Naive thymus-derived CD4-positive, alpha-beta T cell (primary cell): ENCODE results near the gene CD300H. TPM values are rescaled to one million over a fixed set of nuclear protein-coding genes. Genes with fewer than 3 reads are reported as not detected.
A peak's percentile ranks its signal among the peaks of the same experiment; 100 is the strongest.
"Not testable (repeated sequence)": the region's sequence is repeated elsewhere in the genome, so short reads cannot be mapped to it uniquely, and the experiment has no call there.

Experiments
- ATAC-seq: fragments of 150-1000 bp; cut with Tn5 transposase; 2 replicates; pipeline ENCODE4 v1.10.0; 2021; ENCODE audit warnings: mild to moderate bottlenecking, moderate library complexity
- CTCF ChIA-PET: fragments of 350-600 bp; sonication (Branson Sonifier 250); formaldehyde crosslinking; loops from one replicate; lab custom pipeline; 2021; ENCODE audit warnings: antibody characterized with exemption; lab: Charles Lee
- POLR2A ChIA-PET: fragments of 350-600 bp; sonication (Branson Sonifier 250); formaldehyde crosslinking; loops from one replicate; lab custom pipeline; 2021; ENCODE audit warnings: antibody characterized with exemption, inconsistent platforms; lab: Charles Lee
- DNase-seq, 9 donors: peaks; one replicate each; pipeline versions ENCODE4 v3.0.0 to v3.0.0-alpha.2; 2020 to 2022; ENCODE audit warnings: mixed read lengths in 1 of 9
- H3K27ac ChIP-seq: one replicate; pipeline ENCODE4 v1.7.0; 2013; ENCODE audit warnings: mild to moderate bottlenecking, low read depth, low read length, moderate library complexity
- H3K27me3 ChIP-seq, 2 donors: one replicate each; pipeline ENCODE4 v1.7.0; 2013; ENCODE audit warnings: low read length in 2 of 2, mild to moderate bottlenecking in 2 of 2, moderate library complexity in 2 of 2; ENCODE audit not compliant: control insufficient read depth in 2 of 2, insufficient read depth in 2 of 2
- H3K36me3 ChIP-seq, 3 experiments: 1 replicate in 2 of 3; 2 replicates in 1 of 3; pipeline ENCODE4 v1.7.0; 2013; ENCODE audit warnings: low read length in 3 of 3, mild to moderate bottlenecking in 3 of 3, moderate library complexity in 1 of 3; ENCODE audit not compliant: insufficient read depth in 3 of 3, control insufficient read depth in 2 of 3
- H3K4me1 ChIP-seq, 2 donors: one replicate each; pipeline ENCODE4 v1.7.0; 2013; ENCODE audit warnings: low read length in 2 of 2, mild to moderate bottlenecking in 2 of 2, moderate library complexity in 1 of 2; ENCODE audit not compliant: control insufficient read depth in 2 of 2, insufficient read depth in 2 of 2
- H3K4me3 ChIP-seq: 2 replicates; pipeline ENCODE4 v1.7.0; 2013; ENCODE audit warnings: mild to moderate bottlenecking, low read length
- H3K9me3 ChIP-seq, 3 experiments: 1 replicate in 2 of 3; 2 replicates in 1 of 3; pipeline ENCODE4 v1.7.0; 2013; ENCODE audit warnings: low read length in 3 of 3; ENCODE audit not compliant: control insufficient read depth in 2 of 3
- H3K27ac Mint-ChIP-seq, 9 donors: one replicate each; pipeline ENCODE4 v1.8.0; 2020 to 2022; ENCODE audit warnings: mixed read lengths in 9 of 9, mild to moderate bottlenecking in 8 of 9, moderate library complexity in 5 of 9, inconsistent platforms in 2 of 9
- H3K27me3 Mint-ChIP-seq, 5 donors: one replicate each; pipeline ENCODE4 v1.8.0; 2021 to 2022; ENCODE audit warnings: mixed read lengths in 5 of 5, mild to moderate bottlenecking in 1 of 5
- H3K36me3 Mint-ChIP-seq, 5 donors: one replicate each; pipeline ENCODE4 v1.8.0; 2020 to 2022; ENCODE audit warnings: mixed read lengths in 5 of 5, mild to moderate bottlenecking in 3 of 5, inconsistent platforms in 1 of 5
- H3K4me1 Mint-ChIP-seq, 7 donors: one replicate each; pipeline ENCODE4 v1.8.0; 2020 to 2022; ENCODE audit warnings: mixed read lengths in 7 of 7, mild to moderate bottlenecking in 3 of 7, inconsistent platforms in 1 of 7
- H3K4me3 Mint-ChIP-seq, 10 donors: one replicate each; pipeline ENCODE4 v1.8.0; 2020 to 2022; ENCODE audit warnings: mild to moderate bottlenecking in 10 of 10, mixed read lengths in 10 of 10, moderate library complexity in 6 of 10, inconsistent platforms in 2 of 10
- H3K9me3 Mint-ChIP-seq, 11 donors: one replicate each; pipeline ENCODE4 v1.8.0; 2020 to 2022; ENCODE audit warnings: mixed read lengths in 11 of 11, mild to moderate bottlenecking in 4 of 11, inconsistent platforms in 1 of 11, moderate library complexity in 1 of 11
- intact Hi-C, 2 donors: fragments of 100-400 bp; cut with micrococcal nuclease; formaldehyde crosslinking; loops; one replicate each; pipeline ENCODE4 v1.15.1; 2023
- polyA plus RNA-seq, 2 donors: library from polyadenylated mRNA; unstranded; fragments of 300-500 nt; fragmentation: Illumina TruSeq; gene quantifications; one replicate each; pipeline ENCODE4 v1.2.3, GENCODE V29; 2021
- total RNA-seq, 6 experiments: library from RNA in 5 of 6; stranded (reverse) in 5 of 6; gene quantifications; 1 replicate in 5 of 6; 2 replicates in 1 of 6; pipeline ENCODE4 v1.2.3 and lab custom pipeline; 2021 to 2026

The CD300H gene
- total and polyA plus RNA-seq, 7 experiments from 2014 or later: 0.72 to 18.3 TPM; not detected in 5

DNA sequence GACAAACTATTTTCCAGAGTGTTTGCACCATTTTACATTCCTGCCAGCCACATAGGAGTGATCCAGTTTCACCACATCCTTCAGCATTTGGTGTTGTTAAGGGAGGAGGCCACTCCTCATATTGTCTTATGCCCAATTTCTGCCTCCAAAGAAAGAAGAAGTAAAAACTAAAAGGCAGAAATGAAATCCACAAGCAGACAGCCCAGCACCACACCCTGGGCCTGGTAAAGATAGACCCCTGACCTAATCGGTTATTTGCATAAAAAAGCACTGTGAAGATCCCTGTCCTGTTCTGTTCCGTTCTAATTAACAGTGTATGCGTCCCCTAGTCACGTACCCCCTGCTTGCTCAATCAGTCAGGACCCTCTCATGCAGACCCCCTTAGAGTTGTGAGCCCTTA lies 8.9 kb downstream of the CD300H start:
- POLR2A ChIA-PET, CTCF ChIA-PET: not testable (repeated sequence)

DNA sequence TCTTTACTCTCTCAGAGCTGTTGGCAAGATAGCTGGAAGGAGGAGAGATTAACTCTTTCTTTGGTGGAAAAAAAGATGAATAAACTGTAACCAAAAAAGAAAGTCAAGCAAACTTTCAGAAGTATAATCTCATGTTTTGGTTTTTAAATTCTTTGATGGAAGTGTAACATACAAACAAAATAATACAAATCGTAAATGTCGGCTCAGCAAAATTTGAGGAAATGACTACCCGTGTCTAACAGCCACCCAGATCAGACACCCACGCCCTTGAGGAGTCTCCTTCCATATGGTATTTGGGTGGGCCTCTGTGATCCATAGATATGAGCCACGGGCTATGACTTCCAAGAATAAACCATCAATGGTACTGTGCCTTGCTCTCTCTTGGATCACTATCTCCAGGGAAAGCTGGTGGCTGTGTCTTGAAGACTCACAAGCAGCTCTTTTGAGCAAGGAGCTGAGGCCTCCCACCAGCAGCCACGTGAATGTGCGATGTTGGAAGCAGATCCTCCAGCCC lies 11.8 kb downstream of the CD300H start:
- intact Hi-C loops: no loop called here
- H3K4me3 Mint-ChIP-seq: no peak overlapping the region
- H3K36me3 Mint-ChIP-seq: peaks cover 0 to 8% (median 0%) of the 10 kb centered on the region in 5 donors
- H3K9me3 ChIP-seq: no peaks in the 10 kb centered on the region
- no peak overlapping the region for H3K27ac Mint-ChIP-seq
- no peak overlapping the region for H3K4me3 ChIP-seq
- CTCF ChIA-PET: no interaction called here
- POLR2A ChIA-PET: no interaction called here
- no peak overlapping the region for H3K27ac ChIP-seq
- no peaks in the 10 kb centered on the region for H3K4me1 ChIP-seq
- H3K27me3 ChIP-seq: no peaks in the 10 kb centered on the region
- DNase-seq: no peak
- H3K4me1 Mint-ChIP-seq: peaks cover 9 to 17% (median 11%) of the 10 kb centered on the region in 7 donors
- no peak for ATAC-seq
- H3K36me3 ChIP-seq: no peaks in the 10 kb centered on the region
- H3K27me3 Mint-ChIP-seq: peaks cover 0 to 23% (median 0%) of the 10 kb centered on the region in 5 donors
- H3K9me3 Mint-ChIP-seq: peaks cover 0 to 15% (median 4%) of the 10 kb centered on the region in 11 donors

More for the DNA sequence above, 8.9 kb downstream of the CD300H start:
- not testable (repeated sequence) for H3K4me1 ChIP-seq, H3K4me3 Mint-ChIP-seq, H3K36me3 Mint-ChIP-seq, H3K4me3 ChIP-seq, H3K27ac Mint-ChIP-seq, H3K36me3 ChIP-seq, H3K9me3 ChIP-seq, H3K27me3 ChIP-seq, ATAC-seq, DNase-seq, H3K27ac ChIP-seq
- Mint-ChIP-seq H3K4me1 (peaks cover 9 to 21% (median 11%) of the 10 kb centered on the region in 7 donors), H3K9me3 (peaks cover 0 to 15% (median 4%) of the 10 kb centered on the region in 11 donors), H3K27me3 (peaks cover 0 to 24% (median 0%) of the 10 kb centered on the region in 5 donors)
- intact Hi-C loops: loop anchor here in 1 of 2 donors (2.0 kb wide), 1 partner anchor 178 kb away; the partner anchor contains the start of gene RAB37

DNA sequence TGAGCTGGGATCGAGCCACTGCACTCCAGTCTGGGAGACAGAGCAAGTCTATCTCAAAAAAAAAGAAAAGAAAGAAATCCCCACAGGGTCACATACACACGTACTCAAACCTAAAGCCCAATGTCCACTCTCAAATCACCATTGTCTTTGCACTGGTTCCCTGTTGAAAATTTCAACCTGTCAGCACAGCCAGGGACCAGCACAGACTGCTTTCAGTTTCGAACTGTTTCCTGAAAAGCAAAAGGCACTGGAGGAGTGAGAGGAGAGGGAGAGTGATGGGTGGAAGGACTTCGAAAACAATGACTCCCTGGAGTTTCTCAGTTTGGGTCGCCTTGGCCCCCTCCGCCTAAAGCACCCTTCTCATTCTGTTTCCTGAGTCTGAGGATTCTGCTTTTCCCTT lies 12.4 kb downstream of the CD300H start:
- no peaks in the 10 kb centered on the region for H3K27me3 ChIP-seq
- Mint-ChIP-seq H3K4me3 (no peak overlapping the region), H3K36me3 (peaks cover 0 to 8% (median 0%) of the 10 kb centered on the region in 5 donors), H3K27ac (no peak overlapping the region), H3K4me1 (peaks cover 9 to 17% (median 11%) of the 10 kb centered on the region in 7 donors), H3K9me3 (peaks cover 0 to 15% (median 4%) of the 10 kb centered on the region in 11 donors), H3K27me3 (peaks cover 0 to 26% (median 0%) of the 10 kb centered on the region in 5 donors)
- DNase-seq (no peak), ATAC-seq (no peak)
- no peaks in the 10 kb centered on the region for H3K36me3 ChIP-seq
- no peak overlapping the region for H3K27ac ChIP-seq
- POLR2A ChIA-PET: no interaction called here
- H3K4me3 ChIP-seq: no peak overlapping the region
- H3K4me1 ChIP-seq: no peaks in the 10 kb centered on the region
- H3K9me3 ChIP-seq: no peaks in the 10 kb centered on the region
- intact Hi-C loops: no loop called here
- CTCF ChIA-PET: no interaction called here

DNA sequence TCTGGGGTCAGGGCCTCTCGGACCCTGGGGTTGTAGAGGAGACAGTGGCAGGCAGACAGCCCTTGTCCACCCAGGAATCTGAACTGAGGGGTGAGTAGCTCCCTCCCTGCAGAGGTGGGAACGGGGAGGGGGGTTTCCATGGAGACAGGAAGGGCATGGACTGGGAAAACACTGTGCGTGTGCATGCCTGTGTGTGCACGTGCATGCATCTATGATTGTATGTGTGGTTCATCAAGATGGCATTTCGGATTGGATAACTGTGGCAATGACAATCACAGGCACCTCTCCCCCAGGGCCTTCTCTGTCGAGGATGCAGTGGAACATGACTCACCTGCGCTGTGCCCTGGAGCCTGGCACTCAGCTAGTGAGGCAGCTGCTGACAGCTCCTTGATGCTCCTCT lies 15.3 kb downstream of the CD300H start:
- H3K4me1 ChIP-seq: no peaks in the 10 kb centered on the region
- no peaks in the 10 kb centered on the region for H3K9me3 ChIP-seq

DNA sequence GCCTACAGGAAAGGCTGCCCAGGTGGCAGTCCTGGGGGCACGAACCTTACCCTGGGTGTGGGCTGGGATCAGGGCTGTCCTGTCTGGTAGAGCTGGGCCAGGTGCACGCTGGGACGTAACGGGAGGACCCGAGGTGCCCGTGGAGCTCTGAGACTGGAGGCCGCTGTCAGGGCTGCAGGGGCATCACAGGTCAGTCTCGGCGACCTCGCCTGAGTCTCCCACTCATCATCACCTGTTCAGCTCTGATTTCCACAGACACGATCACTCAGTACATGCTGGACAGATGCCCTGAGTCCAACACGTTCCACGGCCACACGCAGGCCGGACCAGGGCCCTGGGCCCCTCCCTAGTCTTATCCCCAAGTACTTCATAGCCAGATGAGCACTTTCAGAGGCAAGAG lies 16.7 kb downstream of the CD300H start:
- Mint-ChIP-seq H3K9me3 (no peaks in the 10 kb centered on the region), H3K36me3 (peaks cover 0 to 2% (median 0%) of the 10 kb centered on the region in 5 donors), H3K4me3 (no peak overlapping the region), H3K27me3 (peaks cover 0 to 14% (median 5%) of the 10 kb centered on the region in 5 donors), H3K4me1 (peaks cover 0 to 19% (median 9%) of the 10 kb centered on the region in 7 donors), H3K27ac (no peak overlapping the region)
- POLR2A ChIA-PET: no interaction called here
- Histone ChIP-seq H3K36me3 (no peaks in the 10 kb centered on the region), H3K27me3 (no peaks in the 10 kb centered on the region), H3K4me3 (no peak overlapping the region), H3K4me1 (no peaks in the 10 kb centered on the region), H3K9me3 (no peaks in the 10 kb centered on the region), H3K27ac (no peak overlapping the region)
- intact Hi-C loops: no loop called here
- no peak for DNase-seq
- CTCF ChIA-PET: no interaction called here
- ATAC-seq: no peak

More for the DNA sequence above, 15.3 kb downstream of the CD300H start:
- CTCF ChIA-PET: no interaction called here
- H3K27me3 Mint-ChIP-seq: peaks cover 0 to 17% (median 5%) of the 10 kb centered on the region in 5 donors
- ATAC-seq (no peak), DNase-seq (no peak)
- POLR2A ChIA-PET: no interaction called here
- peaks cover 0 to 8% (median 0%) of the 10 kb centered on the region in 11 donors for H3K9me3 Mint-ChIP-seq
- peaks cover 0 to 4% (median 0%) of the 10 kb centered on the region in 5 donors for H3K36me3 Mint-ChIP-seq
- no peak overlapping the region for H3K27ac ChIP-seq
- intact Hi-C loops: no loop called here
- no peak overlapping the region for H3K4me3 Mint-ChIP-seq
- H3K27ac Mint-ChIP-seq: no peak overlapping the region
- no peak overlapping the region for H3K4me3 ChIP-seq
- H3K4me1 Mint-ChIP-seq: peaks cover 0 to 13% (median 9%) of the 10 kb centered on the region in 7 donors
- H3K36me3 ChIP-seq: no peaks in the 10 kb centered on the region
- no peaks in the 10 kb centered on the region for H3K27me3 ChIP-seq

DNA sequence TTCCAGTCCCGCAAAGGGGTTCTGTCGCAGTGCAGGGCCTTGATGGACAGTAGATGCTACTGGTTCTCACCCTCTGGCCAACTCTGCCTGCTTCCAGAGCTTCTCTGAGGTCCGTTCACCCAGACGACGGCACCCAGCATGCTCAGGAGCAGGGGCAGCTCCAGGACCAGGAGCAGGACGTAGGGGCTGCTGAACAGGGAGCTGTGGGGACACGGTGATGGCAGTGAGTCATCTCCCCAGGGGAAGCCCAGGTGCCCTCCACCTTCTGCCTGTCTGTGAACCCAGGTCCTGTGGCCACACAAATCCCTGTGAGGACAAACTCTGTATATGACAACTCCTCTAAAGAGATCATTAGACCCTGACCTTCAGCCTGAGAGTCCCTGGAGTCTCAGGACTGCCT lies 18.0 kb downstream of the CD300H start:
- POLR2A ChIA-PET: no interaction called here
- H3K27me3 ChIP-seq: no peaks in the 10 kb centered on the region

DNA sequence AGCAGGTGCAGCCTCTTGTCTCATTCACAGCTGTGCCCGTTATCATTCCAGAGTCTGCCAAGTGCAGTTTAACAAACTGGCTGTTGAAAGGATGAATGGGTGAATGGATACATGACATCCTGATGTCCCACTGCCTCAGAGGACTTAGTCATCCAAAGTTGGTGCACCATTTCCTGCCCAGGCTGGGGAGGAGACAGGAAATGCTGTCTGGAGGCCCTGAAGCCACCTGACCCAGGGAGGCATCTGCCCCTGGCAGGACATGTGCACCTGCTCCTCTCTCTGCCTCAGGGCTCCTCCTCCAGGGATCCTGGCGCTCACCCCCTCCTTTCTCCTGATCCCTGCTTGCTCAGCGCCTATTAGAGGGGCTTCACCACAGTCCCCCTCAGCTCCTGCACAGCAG lies 19.6 kb downstream of the CD300H start:
- ATAC-seq (no peak), DNase-seq (no peak)
- POLR2A ChIA-PET: no interaction called here
- Mint-ChIP-seq H3K4me3 (peak overlapping the region in 2 of 10 donors; percentile 13 to 70), H3K27ac (peak overlapping the region in 1 of 9 donors; percentile 86), H3K27me3 (peaks cover 0 to 11% (median 5%) of the 10 kb centered on the region in 5 donors), H3K36me3 (peaks cover 0 to 2% (median 0%) of the 10 kb centered on the region in 5 donors), H3K4me1 (peaks cover 0 to 23% (median 10%) of the 10 kb centered on the region in 7 donors), H3K9me3 (no peaks in the 10 kb centered on the region)
- H3K4me3 ChIP-seq: no peak overlapping the region
- CTCF ChIA-PET: no interaction called here
- no peaks in the 10 kb centered on the region for H3K27me3 ChIP-seq
- H3K9me3 ChIP-seq: no peaks in the 10 kb centered on the region
- H3K27ac ChIP-seq: no peak overlapping the region
- H3K36me3 ChIP-seq: no peaks in the 10 kb centered on the region
- intact Hi-C loops: no loop called here
- no peaks in the 10 kb centered on the region for H3K4me1 ChIP-seq

More for the DNA sequence above, 18.0 kb downstream of the CD300H start:
- no peak overlapping the region for H3K4me3 Mint-ChIP-seq
- H3K36me3 ChIP-seq: no peaks in the 10 kb centered on the region
- peaks cover 0 to 14% (median 5%) of the 10 kb centered on the region in 5 donors for H3K27me3 Mint-ChIP-seq
- no peaks in the 10 kb centered on the region for H3K9me3 ChIP-seq
- H3K4me1 ChIP-seq: no peaks in the 10 kb centered on the region
- CTCF ChIA-PET: no interaction called here
- H3K4me1 Mint-ChIP-seq: peaks cover 0 to 23% (median 10%) of the 10 kb centered on the region in 7 donors
- peaks cover 0 to 2% (median 0%) of the 10 kb centered on the region in 5 donors for H3K36me3 Mint-ChIP-seq
- ATAC-seq (no peak), DNase-seq (no peak)
- H3K27ac ChIP-seq: no peak overlapping the region
- no peak overlapping the region for H3K27ac Mint-ChIP-seq
- H3K4me3 ChIP-seq: no peak overlapping the region
- intact Hi-C loops: no loop called here
- no peaks in the 10 kb centered on the region for H3K9me3 Mint-ChIP-seq
